ENCODE data around the gene NR5A1. TPM values are rescaled to one million over a fixed set of nuclear protein-coding genes. Genes with fewer than 3 reads are reported as not detected.

Gene NR5A1
- total and polyA plus RNA-seq, 2 of the 13 experiments (the other 11 are each of a cell fraction or from before 2014, with no cell fraction given): 28.9 to 44.7 TPM

DNA sequence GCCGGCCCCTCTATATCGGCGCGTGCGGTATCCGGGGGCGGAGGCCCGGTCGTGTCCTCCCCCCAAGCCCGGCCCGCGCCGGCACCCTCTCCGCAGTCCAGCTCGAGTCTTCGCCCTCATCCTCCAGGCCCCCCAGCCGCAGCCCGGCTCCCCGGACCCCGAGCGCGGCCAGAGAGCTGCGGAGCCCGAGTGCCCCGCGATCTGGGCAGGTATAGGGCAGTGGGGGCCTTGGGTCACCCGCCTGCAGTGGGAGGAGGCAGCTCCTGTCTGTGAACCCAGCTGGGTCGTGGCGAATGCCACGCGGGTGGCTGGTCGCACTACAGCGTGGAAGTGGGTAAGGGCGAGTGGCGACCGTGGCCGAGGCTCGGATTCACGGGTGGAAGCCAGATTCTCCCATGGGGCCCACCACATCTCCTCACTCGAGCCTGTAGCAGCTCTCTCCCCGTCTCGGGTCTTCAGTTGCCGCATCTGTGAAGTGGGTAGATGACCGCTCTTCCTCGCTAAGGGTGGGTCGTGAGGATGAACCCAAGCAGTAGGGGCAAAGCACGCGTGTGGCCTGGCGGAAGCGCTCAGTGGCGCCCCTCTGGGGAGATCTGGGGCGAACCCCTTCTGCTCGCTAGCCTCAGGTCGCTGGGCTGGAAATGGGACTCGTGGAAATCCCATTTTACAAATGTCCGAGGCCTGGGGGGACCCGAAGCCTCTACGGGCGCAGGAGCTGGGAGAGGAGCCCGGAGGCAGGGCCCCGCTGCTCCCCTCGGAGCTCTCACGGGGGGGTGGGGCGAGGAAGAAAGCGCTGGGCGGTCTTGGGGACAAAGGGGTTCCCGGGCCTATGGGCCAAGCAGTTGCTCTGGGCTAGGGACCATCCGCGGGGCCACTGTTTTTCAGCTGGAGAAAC, 1.9 kb downstream of the NR5A1 start (continued):
- TF ChIP-seq AGO2 (optimal IDR thresholded peaks at IDR 0.05; ENCODE audit: low read depth, low read length) (peak; percentile 52), CBX5 (CRISPR knock-in tag; IDR thresholded peaks at IDR 0.05; ENCODE audit: borderline replicate concordance) (no peak), KLF12 (CRISPR knock-in tag; IDR thresholded peaks at IDR 0.05; ENCODE audit: borderline replicate concordance) (no peak), RBFOX2 (IDR thresholded peaks at IDR 0.05; ENCODE audit: low read depth, low read length) (peak; percentile 30), RAD51 (IDR thresholded peaks at IDR 0.05; ENCODE audit: borderline replicate concordance) (no peak), ZNF44 (CRISPR knock-in tag; IDR thresholded peaks at IDR 0.05) (no peak)
- TF ChIP-seq, protein P1, sequence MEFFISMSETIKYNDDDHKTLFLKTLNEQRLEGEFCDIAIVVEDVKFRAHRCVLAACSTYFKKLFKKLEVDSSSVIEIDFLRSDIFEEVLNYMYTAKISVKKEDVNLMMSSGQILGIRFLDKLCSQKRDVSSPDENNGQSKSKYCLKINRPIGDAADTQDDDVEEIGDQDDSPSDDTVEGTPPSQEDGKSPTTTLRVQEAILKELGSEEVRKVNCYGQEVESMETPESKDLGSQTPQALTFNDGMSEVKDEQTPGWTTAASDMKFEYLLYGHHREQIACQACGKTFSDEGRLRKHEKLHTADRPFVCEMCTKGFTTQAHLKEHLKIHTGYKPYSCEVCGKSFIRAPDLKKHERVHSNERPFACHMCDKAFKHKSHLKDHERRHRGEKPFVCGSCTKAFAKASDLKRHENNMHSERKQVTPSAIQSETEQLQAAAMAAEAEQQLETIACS (CRISPR knock-in tag; IDR thresholded peaks at IDR 0.05): no peak

- ChIA-PET CTCF (ENCODE audit: low intra/inter-chr PET ratio, low total read pairs) (no interaction called here), POLR2A (interaction anchor here (2.1 kb wide), 1 partner anchor 28 kb away, joined by 6 read pairs; no protein-coding TSS in a partner anchor)
- H2AFZ ChIP-seq (ENCODE audit: low read length): no peak overlapping the region
- no peak overlapping the region for H3K27ac ChIP-seq (ENCODE audit: extremely low read length, insufficient read depth, low read length)
- in situ Hi-C loops (cut with HindIII; ENCODE audit: extremely low pct_ligation_motif_present, low pct_unique_long_range_greater_than_20kb): no loop called here
- intact Hi-C loops (cut with micrococcal nuclease; ENCODE audit: unreplicated experiment): no loop called here
- peaks cover 28% of the 10 kb centered on the region for H3K4me1 ChIP-seq (ENCODE audit: insufficient read depth, low read length)
- no peaks in the 10 kb centered on the region for H3K27me3 ChIP-seq (ENCODE audit: control insufficient read depth in 1 of 2, insufficient read depth in 2 of 2, low read length in 2 of 2)
- no TSS peak for BruUV-seq (replicated peaks)
- peak overlapping the region; percentile 86 for H3K4me2 ChIP-seq (ENCODE audit: low read depth, low read length)
- no peaks in the 10 kb centered on the region for H4K20me1 ChIP-seq (ENCODE audit: insufficient read depth, low read length)
- ATAC-seq (no peak), FAIRE-seq (no peak), DNase-seq (ENCODE audit: low spot score) (no peak)
- peak overlapping the region; percentile 58; the same call in 1 of the 2 replicates for H3K9ac ChIP-seq (ENCODE audit: insufficient read depth, low read depth, low read length)
- 93% methylated on average over 19 of the region's 81 CpGs for WGBS (ENCODE audit: low lambda C conversion rate)
- H3K9me3 ChIP-seq (ENCODE audit: low read length): no peaks in the 10 kb centered on the region
- H3K79me2 ChIP-seq (ENCODE audit: insufficient read depth, low read length): peaks cover 21% of the 10 kb centered on the region
- H3K36me3 ChIP-seq (replicated peaks in 1 of 2; ENCODE audit: control insufficient read depth in 1 of 2, insufficient read depth in 2 of 2, low read length in 2 of 2): peaks cover 8 to 10% of the 10 kb centered on the region in 2 experiments; a peak in 2 of 5 replicates
- H3K4me3 ChIP-seq (replicated peaks in 1 of 3; ENCODE audit: insufficient read depth in 1 of 3, low read depth in 2 of 3, low read length in 3 of 3): peak overlapping the region; percentile 42 to 80 (median 49); a peak in 4 of 6 replicates
- TF ChIP-seq ZSCAN25 (CRISPR knock-in tag; IDR thresholded peaks at IDR 0.05) (no peak), ZNF333 (CRISPR knock-in tag; IDR thresholded peaks at IDR 0.05; ENCODE audit: borderline replicate concordance) (no peak), ZNF18 (CRISPR knock-in tag; IDR thresholded peaks at IDR 0.05; ENCODE audit: insufficient replicate concordance) (no peak)
- TF ChIP-seq, protein P2, sequence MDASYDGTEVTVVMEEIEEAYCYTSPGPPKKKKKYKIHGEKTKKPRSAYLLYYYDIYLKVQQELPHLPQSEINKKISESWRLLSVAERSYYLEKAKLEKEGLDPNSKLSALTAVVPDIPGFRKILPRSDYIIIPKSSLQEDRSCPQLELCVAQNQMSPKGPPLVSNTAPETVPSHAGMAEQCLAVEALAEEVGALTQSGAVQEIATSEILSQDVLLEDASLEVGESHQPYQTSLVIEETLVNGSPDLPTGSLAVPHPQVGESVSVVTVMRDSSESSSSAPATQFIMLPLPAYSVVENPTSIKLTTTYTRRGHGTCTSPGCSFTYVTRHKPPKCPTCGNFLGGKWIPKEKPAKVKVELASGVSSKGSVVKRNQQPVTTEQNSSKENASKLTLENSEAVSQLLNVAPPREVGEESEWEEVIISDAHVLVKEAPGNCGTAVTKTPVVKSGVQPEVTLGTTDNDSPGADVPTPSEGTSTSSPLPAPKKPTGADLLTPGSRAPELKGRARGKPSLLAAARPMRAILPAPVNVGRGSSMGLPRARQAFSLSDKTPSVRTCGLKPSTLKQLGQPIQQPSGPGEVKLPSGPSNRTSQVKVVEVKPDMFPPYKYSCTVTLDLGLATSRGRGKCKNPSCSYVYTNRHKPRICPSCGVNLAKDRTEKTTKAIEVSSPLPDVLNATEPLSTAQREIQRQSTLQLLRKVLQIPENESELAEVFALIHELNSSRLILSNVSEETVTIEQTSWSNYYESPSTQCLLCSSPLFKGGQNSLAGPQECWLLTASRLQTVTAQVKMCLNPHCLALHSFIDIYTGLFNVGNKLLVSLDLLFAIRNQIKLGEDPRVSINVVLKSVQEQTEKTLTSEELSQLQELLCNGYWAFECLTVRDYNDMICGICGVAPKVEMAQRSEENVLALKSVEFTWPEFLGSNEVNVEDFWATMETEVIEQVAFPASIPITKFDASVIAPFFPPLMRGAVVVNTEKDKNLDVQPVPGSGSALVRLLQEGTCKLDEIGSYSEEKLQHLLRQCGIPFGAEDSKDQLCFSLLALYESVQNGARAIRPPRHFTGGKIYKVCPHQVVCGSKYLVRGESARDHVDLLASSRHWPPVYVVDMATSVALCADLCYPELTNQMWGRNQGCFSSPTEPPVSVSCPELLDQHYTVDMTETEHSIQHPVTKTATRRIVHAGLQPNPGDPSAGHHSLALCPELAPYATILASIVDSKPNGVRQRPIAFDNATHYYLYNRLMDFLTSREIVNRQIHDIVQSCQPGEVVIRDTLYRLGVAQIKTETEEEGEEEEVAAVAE (CRISPR knock-in tag; IDR thresholded peaks at IDR 0.05; ENCODE audit: borderline replicate concordance): no peak
- TF ChIP-seq, protein P3, sequence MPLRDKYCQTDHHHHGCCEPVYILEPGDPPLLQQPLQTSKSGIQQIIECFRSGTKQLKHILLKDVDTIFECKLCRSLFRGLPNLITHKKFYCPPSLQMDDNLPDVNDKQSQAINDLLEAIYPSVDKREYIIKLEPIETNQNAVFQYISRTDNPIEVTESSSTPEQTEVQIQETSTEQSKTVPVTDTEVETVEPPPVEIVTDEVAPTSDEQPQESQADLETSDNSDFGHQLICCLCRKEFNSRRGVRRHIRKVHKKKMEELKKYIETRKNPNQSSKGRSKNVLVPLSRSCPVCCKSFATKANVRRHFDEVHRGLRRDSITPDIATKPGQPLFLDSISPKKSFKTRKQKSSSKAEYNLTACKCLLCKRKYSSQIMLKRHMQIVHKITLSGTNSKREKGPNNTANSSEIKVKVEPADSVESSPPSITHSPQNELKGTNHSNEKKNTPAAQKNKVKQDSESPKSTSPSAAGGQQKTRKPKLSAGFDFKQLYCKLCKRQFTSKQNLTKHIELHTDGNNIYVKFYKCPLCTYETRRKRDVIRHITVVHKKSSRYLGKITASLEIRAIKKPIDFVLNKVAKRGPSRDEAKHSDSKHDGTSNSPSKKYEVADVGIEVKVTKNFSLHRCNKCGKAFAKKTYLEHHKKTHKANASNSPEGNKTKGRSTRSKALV (CRISPR knock-in tag; IDR thresholded peaks at IDR 0.05): no peak
Observed at GRCh38 chr9:124504530-124505005, 2.6 kb downstream of the NR5A1 start.
